ENCODE measurements around the gene ANKRD33B. TPM values are rescaled to one million over a fixed set of nuclear protein-coding genes. Genes with fewer than 3 reads are reported as not detected.

The ANKRD33B gene
- total RNA-seq, 1 experiment from 2014 or later: 6.9 TPM

- no peak overlapping the region for H3K27ac Mint-ChIP-seq
- Histone ChIP-seq H4K91ac (ENCODE audit: insufficient read length, low read depth, low read length) (no peak overlapping the region), H3K27me3 (ENCODE audit: insufficient read depth, low read length) (no peaks in the 10 kb centered on the region), H3K4me2 (ENCODE audit: insufficient read depth, insufficient read length, low read length) (no peak overlapping the region), H3K79me2 (ENCODE audit: insufficient read depth, low read length) (no peaks in the 10 kb centered on the region), H3K79me1 (ENCODE audit: insufficient read depth, low read depth, low read length, poor library complexity, severe bottlenecking) (no peaks in the 10 kb centered on the region), H3K18ac (ENCODE audit: insufficient read length, low read depth, low read length) (no peak overlapping the region), H2BK20ac (ENCODE audit: low read depth, low read length, poor library complexity, severe bottlenecking) (no peak overlapping the region), H3K4me1 (ENCODE audit: insufficient read depth, low read length) (peaks cover 3% of the 10 kb centered on the region; the same call in 1 of the 2 replicates), H3K14ac (ENCODE audit: insufficient read depth, low read length) (no peak overlapping the region), H3K4ac (ENCODE audit: low read depth, low read length) (no peak overlapping the region), H3K23me2 (ENCODE audit: insufficient read length, low read depth, low read length, poor library complexity, severe bottlenecking) (no peaks in the 10 kb centered on the region), H3K9me3 (ENCODE audit: control insufficient read depth, low read depth, low read length) (no peaks in the 10 kb centered on the region), H2AK5ac (ENCODE audit: insufficient read length, low read length) (no peak overlapping the region), H4K5ac (ENCODE audit: insufficient read length, low read depth, low read length) (no peak overlapping the region), H3K9ac (ENCODE audit: extremely low read depth, insufficient read length, low read length) (no peak overlapping the region), H3K23ac (ENCODE audit: insufficient read length, low read depth, low read length) (no peak overlapping the region), H2BK120ac (ENCODE audit: low read depth, low read length, poor library complexity, severe bottlenecking) (no peak overlapping the region), H4K20me1 (ENCODE audit: control insufficient read depth, insufficient read depth, insufficient read length) (no peaks in the 10 kb centered on the region), H2BK5ac (ENCODE audit: insufficient read length, low read length) (no peak overlapping the region), H3K56ac (ENCODE audit: insufficient read length, low read depth, low read length) (no peak overlapping the region), H2BK12ac (ENCODE audit: insufficient read length, low read depth, low read length) (no peak overlapping the region), H3T11ph (ENCODE audit: low read length) (no peak overlapping the region), H2AFZ (ENCODE audit: low read length) (no peak overlapping the region), H2BK15ac (ENCODE audit: low read depth, low read length) (no peak overlapping the region), H4K8ac (replicated peaks; ENCODE audit: insufficient read length, low read depth, low read length) (no peak overlapping the region), H3K27ac (ENCODE audit: insufficient read length, low read depth, low read length) (no peak overlapping the region)
- no peaks in the 10 kb centered on the region; a peak in 1 of 5 replicates for H3K9me3 Mint-ChIP-seq
- H3K4me3 Mint-ChIP-seq: no peak overlapping the region
- TF ChIP-seq CTCF (conservative IDR thresholded peaks at IDR 0.05): peak; percentile 37; the same call in 2 of the 3 replicates
- H3K27me3 Mint-ChIP-seq (ENCODE audit: low read depth): peaks cover 8% of the 10 kb centered on the region
- no peak for DNase-seq
- peaks cover 3 to 10% of the 10 kb centered on the region in 2 experiments; a peak in 3 of 4 replicates for H3K4me1 Mint-ChIP-seq
- no CpG with 5 or more reads among the region's 7 CpGs for WGBS (ENCODE audit: extremely low coverage, insufficient read length, low lambda C conversion rate)
- H3K36me3 Mint-ChIP-seq (ENCODE audit: insufficient read depth in 1 of 3, low read depth in 3 of 3): no peaks in the 10 kb centered on the region
Measured at GRCh38 chr5:10576121-10576789, 12.4 kb downstream of the ANKRD33B start.
